SU-DHL-6 (cell line): ENCODE measurements around the gene SEC61A1.

Experiments used
- EZH2phosphoT487 ChIP-seq: fragments of 200-600 bp; sonication (generic), shearing (Covaris generic); conservative IDR thresholded peaks from 2 replicates; pipeline ENCODE4 v1.6.1; 2018; ENCODE audit warnings: mild to moderate bottlenecking, antibody characterized with exemption, low read length, moderate library complexity, mixed read lengths
- TF ChIP-seq, protein P1 (sequence below): fragments of 200-600 bp; sonication (generic); IDR thresholded peaks from one replicate; pipeline ENCODE4 v1.5.1; 2017; ENCODE audit warnings: antibody characterized with exemption, mild to moderate bottlenecking, low read length, moderate library complexity; ENCODE audit not compliant: insufficient read depth, poor library complexity, severe bottlenecking

DNA sequence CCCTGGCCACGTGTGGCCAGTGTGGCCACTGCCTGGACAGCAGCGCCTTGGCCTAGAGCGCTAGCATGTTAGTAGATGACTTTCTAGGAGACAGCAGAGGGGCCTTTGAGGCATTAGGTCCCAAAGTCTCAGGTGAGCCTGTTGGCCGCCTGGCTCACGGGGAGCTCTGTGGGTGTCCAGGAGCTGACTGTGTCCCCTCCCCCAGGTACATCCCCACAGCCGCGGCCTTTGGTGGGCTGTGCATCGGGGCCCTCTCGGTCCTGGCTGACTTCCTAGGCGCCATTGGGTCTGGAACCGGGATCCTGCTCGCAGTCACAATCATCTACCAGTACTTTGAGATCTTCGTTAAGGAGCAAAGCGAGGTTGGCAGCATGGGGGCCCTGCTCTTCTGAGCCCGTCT, 17.0 kb downstream of the SEC61A1 start:
- TF ChIP-seq EZH2phosphoT487: no peak
- TF ChIP-seq, protein P1, sequence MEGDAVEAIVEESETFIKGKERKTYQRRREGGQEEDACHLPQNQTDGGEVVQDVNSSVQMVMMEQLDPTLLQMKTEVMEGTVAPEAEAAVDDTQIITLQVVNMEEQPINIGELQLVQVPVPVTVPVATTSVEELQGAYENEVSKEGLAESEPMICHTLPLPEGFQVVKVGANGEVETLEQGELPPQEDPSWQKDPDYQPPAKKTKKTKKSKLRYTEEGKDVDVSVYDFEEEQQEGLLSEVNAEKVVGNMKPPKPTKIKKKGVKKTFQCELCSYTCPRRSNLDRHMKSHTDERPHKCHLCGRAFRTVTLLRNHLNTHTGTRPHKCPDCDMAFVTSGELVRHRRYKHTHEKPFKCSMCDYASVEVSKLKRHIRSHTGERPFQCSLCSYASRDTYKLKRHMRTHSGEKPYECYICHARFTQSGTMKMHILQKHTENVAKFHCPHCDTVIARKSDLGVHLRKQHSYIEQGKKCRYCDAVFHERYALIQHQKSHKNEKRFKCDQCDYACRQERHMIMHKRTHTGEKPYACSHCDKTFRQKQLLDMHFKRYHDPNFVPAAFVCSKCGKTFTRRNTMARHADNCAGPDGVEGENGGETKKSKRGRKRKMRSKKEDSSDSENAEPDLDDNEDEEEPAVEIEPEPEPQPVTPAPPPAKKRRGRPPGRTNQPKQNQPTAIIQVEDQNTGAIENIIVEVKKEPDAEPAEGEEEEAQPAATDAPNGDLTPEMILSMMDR: no peak
